H1 (cell line): ENCODE results near the gene DRGX. TPM values are rescaled to one million over a fixed set of nuclear protein-coding genes. Genes with fewer than 3 reads are reported as not detected.

Source experiments
- CTCF ChIA-PET: fragments of 300-600 bp; sonication (Branson Sonifier 250); formaldehyde crosslinking; loops from one replicate; lab custom pipeline; 2021; ENCODE audit not compliant: partially characterized antibody; lab: Charles Lee
- POLR2A ChIA-PET: fragments of 300-600 bp; sonication (Branson Sonifier 250); formaldehyde crosslinking; loops from one replicate; lab custom pipeline; 2021; ENCODE audit warnings: inconsistent platforms; ENCODE audit not compliant: partially characterized antibody; lab: Charles Lee
- DNase-seq, 2 experiments: peaks; one replicate each; pipeline versions ENCODE4 v3.0.0 to v3.0.0-alpha.2; 2010 to 2022; ENCODE audit warnings: low spot score in 2 of 2, low read depth in 1 of 2, mixed read lengths in 1 of 2
- FAIRE-seq: peaks from 2 replicates; lab custom pipeline; 2011; peaks lifted over from hg19 to GRCh38; lab: Jason Lieb, UNC
- H2AFZ ChIP-seq: 2 replicates; pipeline ENCODE4 v1.8.1; 2012; ENCODE audit warnings: low read length, inconsistent platforms
- H2AK5ac ChIP-seq: 2 replicates; pipeline ENCODE4 v1.6.1; 2013; ENCODE audit warnings: low read depth, low read length
- H2BK120ac ChIP-seq: replicated peaks from 2 replicates; pipeline ENCODE3; 2013; ENCODE audit warnings: low read depth, low read length, inconsistent platforms
- H2BK12ac ChIP-seq: 2 replicates; pipeline ENCODE4 v1.6.1; 2013; ENCODE audit warnings: low read depth, low read length
- H2BK15ac ChIP-seq: 2 replicates; pipeline ENCODE4 v1.6.1; 2013; ENCODE audit warnings: low read length
- H2BK20ac ChIP-seq: 2 replicates; pipeline ENCODE4 v1.6.1; 2013; ENCODE audit warnings: low read length
- H2BK5ac ChIP-seq: 2 replicates; pipeline ENCODE4 v1.6.1; 2013; ENCODE audit warnings: low read depth, low read length
- H3K14ac ChIP-seq: 2 replicates; pipeline ENCODE4 v1.6.1; 2013; ENCODE audit warnings: inconsistent platforms; ENCODE audit not compliant: insufficient read length
- H3K18ac ChIP-seq: 2 replicates; pipeline ENCODE4 v1.6.1; 2013; ENCODE audit warnings: low read length; ENCODE audit errors: extremely low read depth
- H3K23ac ChIP-seq: 2 replicates; pipeline ENCODE4 v1.6.1; 2013; ENCODE audit warnings: inconsistent platforms; ENCODE audit not compliant: insufficient read length
- H3K23me2 ChIP-seq: 2 replicates; pipeline ENCODE4 v1.6.1; 2013; ENCODE audit warnings: low read depth, low read length
- H3K27ac ChIP-seq: 2 replicates; pipeline ENCODE4 v1.6.1; 2011; ENCODE audit warnings: low read depth, low read length, inconsistent platforms
- H3K27me3 ChIP-seq, 4 experiments: replicated peaks in 1 of 4; 1 replicate in 1 of 4; 2 replicates in 3 of 4; pipeline versions ENCODE4 v1.6.1 to v1.8.1; 2011 to 2013; ENCODE audit warnings: low read length in 3 of 4, mild to moderate bottlenecking in 3 of 4, inconsistent platforms in 2 of 4, mixed read lengths in 2 of 4, moderate library complexity in 1 of 4; ENCODE audit not compliant: control insufficient read depth in 3 of 4, insufficient read depth in 3 of 4; ENCODE audit errors: extremely low read depth in 1 of 4
- H3K36me3 ChIP-seq, 4 experiments: 2 replicates each; pipeline versions ENCODE4 v1.6.1 to v1.8.1; 2011 to 2013; ENCODE audit warnings: mild to moderate bottlenecking in 4 of 4, low read length in 3 of 4, moderate library complexity in 2 of 4, control low read depth in 1 of 4, inconsistent platforms in 1 of 4; ENCODE audit not compliant: insufficient read depth in 4 of 4, control insufficient read depth in 2 of 4
- H3K4ac ChIP-seq: replicated peaks from 2 replicates; pipeline ENCODE3; 2013; ENCODE audit warnings: low read length, low read depth, mixed read lengths, inconsistent platforms; ENCODE audit not compliant: insufficient read length
- H3K4me1 ChIP-seq, 4 experiments: replicated peaks in 1 of 4; 1 replicate in 1 of 4; 2 replicates in 3 of 4; pipeline versions ENCODE4 v1.6.1 to v1.8.1; 2011 to 2013; ENCODE audit warnings: low read length in 3 of 4, inconsistent platforms in 2 of 4, mixed read lengths in 1 of 4; ENCODE audit not compliant: insufficient read depth in 4 of 4, control insufficient read depth in 3 of 4
- H3K4me2 ChIP-seq, 2 experiments: 2 replicates each; pipeline versions ENCODE4 v1.6.1 to v1.8.1; 2011 to 2013; ENCODE audit warnings: low read depth in 2 of 2, low read length in 2 of 2, control low read depth in 1 of 2, inconsistent platforms in 1 of 2, mild to moderate bottlenecking in 1 of 2; ENCODE audit not compliant: insufficient read depth in 1 of 2
- H3K4me3 ChIP-seq, 4 experiments: fragments of 200-600, 300-600 bp in 1 of 4; sonication (generic), shearing (Covaris generic), sonication (Bioruptor Twin) in 1 of 4; 2 replicates each; pipeline versions ENCODE4 v1.5.1 to v1.8.1; 2011 to 2016; ENCODE audit warnings: low read length in 4 of 4, low read depth in 3 of 4, control low read depth in 2 of 4, inconsistent platforms in 2 of 4, mild to moderate bottlenecking in 2 of 4, mixed read lengths in 1 of 4, moderate library complexity in 1 of 4; ENCODE audit not compliant: insufficient read depth in 2 of 4; ENCODE audit errors: extremely low read depth in 1 of 4
- H3K56ac ChIP-seq: replicated peaks from 2 replicates; pipeline ENCODE3; 2013; ENCODE audit warnings: low read depth, mild to moderate bottlenecking, mixed read lengths, low read length, inconsistent platforms; ENCODE audit not compliant: insufficient read length
- H3K79me1 ChIP-seq: 2 replicates; pipeline ENCODE4 v1.6.1; 2013; ENCODE audit warnings: low read depth, low read length, control low read depth
- H3K79me2 ChIP-seq, 2 experiments: 2 replicates each; pipeline versions ENCODE4 v1.6.1 to v1.8.1; 2012 to 2013; ENCODE audit warnings: low read length in 2 of 2, mild to moderate bottlenecking in 2 of 2, inconsistent platforms in 1 of 2; ENCODE audit not compliant: insufficient read depth in 2 of 2, control insufficient read depth in 1 of 2
- H3K9ac ChIP-seq, 4 experiments: replicated peaks in 1 of 4; 1 replicate in 1 of 4; 2 replicates in 3 of 4; pipeline versions ENCODE4 v1.6.1 to v1.8.1; 2011 to 2013; ENCODE audit warnings: low read depth in 3 of 4, low read length in 3 of 4, control low read depth in 2 of 4, mild to moderate bottlenecking in 2 of 4, moderate library complexity in 2 of 4, inconsistent platforms in 1 of 4; ENCODE audit errors: extremely low read depth in 1 of 4
- H3K9me3 ChIP-seq, 2 experiments: 2 replicates each; pipeline versions ENCODE4 v1.6.1 to v1.8.1; 2012 to 2013; ENCODE audit warnings: mild to moderate bottlenecking in 2 of 2, moderate library complexity in 2 of 2, control low read depth in 1 of 2, inconsistent platforms in 1 of 2, low read depth in 1 of 2, low read length in 1 of 2, mixed read lengths in 1 of 2; ENCODE audit not compliant: insufficient read depth in 2 of 2
- H4K20me1 ChIP-seq, 2 experiments: replicated peaks in 1 of 2; 2 replicates each; pipeline versions ENCODE3 to v1.8.1; 2011 to 2013; ENCODE audit warnings: inconsistent platforms in 2 of 2, low read length in 2 of 2, mild to moderate bottlenecking in 1 of 2; ENCODE audit not compliant: insufficient read depth in 2 of 2, control insufficient read depth in 1 of 2
- H4K5ac ChIP-seq: 2 replicates; pipeline ENCODE4 v1.6.1; 2013; ENCODE audit warnings: low read length, low read depth, mixed read lengths, inconsistent platforms; ENCODE audit not compliant: insufficient read length
- H4K8ac ChIP-seq: 2 replicates; pipeline ENCODE4 v1.8.0; 2013; ENCODE audit warnings: mild to moderate bottlenecking, moderate library complexity, low read length, inconsistent platforms; ENCODE audit not compliant: insufficient read depth; ENCODE audit errors: extremely low read depth
- H4K91ac ChIP-seq: replicated peaks from 2 replicates; pipeline ENCODE3; 2013; ENCODE audit warnings: low read length, mixed read lengths, inconsistent platforms; ENCODE audit not compliant: insufficient read length
- BRCA1 ChIP-seq: IDR thresholded peaks from 2 replicates; pipeline ENCODE4 v1.6.1; 2012; ENCODE audit warnings: low read depth, low read length, improper control_type of control experiment
- CHD1 ChIP-seq: IDR thresholded peaks from 2 replicates; pipeline ENCODE4 v1.6.1; 2012; ENCODE audit warnings: low read depth, low read length, improper control_type of control experiment
- CTBP2 ChIP-seq: IDR thresholded peaks from 2 replicates; pipeline ENCODE4 v1.7.0; 2011; ENCODE audit warnings: borderline replicate concordance, mild to moderate bottlenecking, moderate library complexity, mixed read lengths, low read length; ENCODE audit not compliant: insufficient read depth, insufficient read length
- EZH2 ChIP-seq: fragments of 200-600 bp; sonication (generic); IDR thresholded peaks from 2 replicates; pipeline ENCODE4 v1.7.1; 2012; ENCODE audit warnings: low read depth, mild to moderate bottlenecking, moderate library complexity, low read length, inconsistent platforms; ENCODE audit not compliant: severe bottlenecking
- GTF2F1 ChIP-seq: IDR thresholded peaks from 2 replicates; pipeline ENCODE4 v1.6.1; 2012; ENCODE audit warnings: low read depth, low read length, improper control_type of control experiment, borderline replicate concordance
- JUN ChIP-seq: IDR thresholded peaks from 2 replicates; pipeline ENCODE4 v1.6.1; 2011; ENCODE audit warnings: low read depth, mild to moderate bottlenecking, improper control_type of control experiment, low read length
- NRF1 ChIP-seq: IDR thresholded peaks from 2 replicates; pipeline ENCODE4 v1.6.1; 2011; ENCODE audit warnings: mild to moderate bottlenecking, low read depth, low read length, improper control_type of control experiment
- SP4 ChIP-seq: IDR thresholded peaks from 2 replicates; pipeline ENCODE4 v1.6.1; 2012; ENCODE audit warnings: low read length, inconsistent platforms
- SRF ChIP-seq: IDR thresholded peaks from 2 replicates; pipeline ENCODE4 v1.6.1; 2011; ENCODE audit warnings: mild to moderate bottlenecking, low read depth, low read length, moderate library complexity
- TAF7 ChIP-seq: optimal IDR thresholded peaks from 2 replicates; pipeline ENCODE3; 2011; ENCODE audit warnings: low read depth, mild to moderate bottlenecking, inconsistent platforms, low read length, moderate library complexity, borderline replicate concordance
- TEAD4 ChIP-seq: IDR thresholded peaks from 2 replicates; pipeline ENCODE4 v1.6.1; 2012; ENCODE audit warnings: low read depth, low read length, inconsistent platforms, mixed read lengths
- WGBS, 2 experiments: shearing (Covaris generic) in 1 of 2; methylation state at CpG; one replicate each; pipeline versions ENCODE4 v1.1.6 to v1.1.7; 2013 to 2015; ENCODE audit warnings: low lambda C conversion rate in 2 of 2, mixed read lengths in 2 of 2, inconsistent platforms in 1 of 2, low coverage in 1 of 2, missing lambda C conversion rate in 1 of 2; ENCODE audit not compliant: insufficient replicate concordance in 2 of 2, insufficient coverage in 1 of 2, insufficient read length in 1 of 2; ENCODE audit errors: extremely low coverage in 1 of 2, missing lambda C conversion rate in 1 of 2; 5-methylcytosine and 5-hydroxymethylcytosine counted together
- polyA plus RNA-seq, 7 experiments: library from polyadenylated mRNA; depleted of rRNA in 3 of 7; stranded (reverse) in 5 of 7; unstranded in 2 of 7; fragments of >200 nt in 5 of 7; fragments of 200-250 nt in 2 of 7; gene quantifications; 1 replicate in 5 of 7; 2 replicates in 1 of 7; 4 replicates in 1 of 7; pipeline versions ENCODE4 v1.2.1 to v1.2.3, GENCODE V29; 2011 to 2013; ENCODE audit warnings: missing spikeins in 2 of 7, mixed read lengths in 2 of 7
- total RNA-seq: library from RNA; stranded (reverse); fragmentation: NEBNext Ultra II Directional; extraction: Animal tissue kit (Norgen Biotek cat#: 25700); gene quantifications from 2 replicates; pipeline ENCODE4 v1.2.1, GENCODE V29; 2021
- TF ChIP-seq, protein P1 (sequence below): IDR thresholded peaks from 2 replicates; pipeline ENCODE4 v1.6.1; 2011; ENCODE audit warnings: low read depth, mild to moderate bottlenecking, low read length; ENCODE audit not compliant: insufficient read depth

The DRGX gene
- total and polyA plus RNA-seq, 2 of the 8 experiments (the other 6 are each of a cell fraction or from before 2014, with no cell fraction given): not detected

DNA sequence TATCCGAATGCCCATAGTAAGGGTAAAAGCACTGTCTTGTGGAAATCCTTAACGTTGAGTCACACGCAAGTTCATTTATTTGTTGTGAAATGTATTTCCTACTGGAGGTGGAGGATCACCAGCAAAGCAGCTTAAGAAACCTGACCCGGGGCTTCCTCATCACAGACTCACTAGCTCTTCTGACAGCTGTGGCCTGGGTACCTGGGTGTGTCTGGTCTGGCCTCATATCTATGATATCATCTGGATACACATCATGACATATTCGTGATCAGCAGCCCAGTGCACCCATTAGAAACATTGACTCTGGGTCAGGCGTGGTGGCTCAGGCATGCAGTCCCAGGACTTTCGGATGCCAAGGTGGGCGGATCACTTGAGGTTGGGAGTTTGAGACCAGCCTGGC, 8.8 kb downstream of the DRGX start:
- no peak overlapping the region for H3K14ac ChIP-seq
- H3K23me2 ChIP-seq: no peaks in the 10 kb centered on the region
- H2BK5ac ChIP-seq: no peak overlapping the region
- H2BK12ac ChIP-seq: no peak overlapping the region
- no peaks in the 10 kb centered on the region for H3K79me2 ChIP-seq
- H3K4me3 ChIP-seq: no peak overlapping the region
- H3K36me3 ChIP-seq: no peaks in the 10 kb centered on the region
- H3K4me1 ChIP-seq: no peaks in the 10 kb centered on the region; a peak in 1 of 7 replicates
- no peaks in the 10 kb centered on the region for H3K79me1 ChIP-seq
- no peak overlapping the region for H2BK20ac ChIP-seq
- DNase-seq (no peak), FAIRE-seq (no peak)
- H3K56ac ChIP-seq: no peak overlapping the region
- H3K27me3 ChIP-seq: peaks cover 0 to 3% (median 1%) of the 10 kb centered on the region in 4 experiments; a peak in 2 of 7 replicates
- ChIA-PET POLR2A (no interaction called here), CTCF (interaction anchor here (0.9 kb wide), 1 partner anchor 20 kb away, joined by 3 read pairs; no protein-coding TSS in a partner anchor)
- no peak overlapping the region for H3K4ac ChIP-seq
- H4K91ac ChIP-seq: no peak overlapping the region
- TF ChIP-seq EZH2 (no peak), SP4 (no peak), GTF2F1 (no peak), TEAD4 (no peak), BRCA1 (no peak), CTBP2 (no peak), TAF7 (no peak), NRF1 (no peak), CHD1 (no peak), SRF (no peak), JUN (no peak)
- TF ChIP-seq, protein P1, sequence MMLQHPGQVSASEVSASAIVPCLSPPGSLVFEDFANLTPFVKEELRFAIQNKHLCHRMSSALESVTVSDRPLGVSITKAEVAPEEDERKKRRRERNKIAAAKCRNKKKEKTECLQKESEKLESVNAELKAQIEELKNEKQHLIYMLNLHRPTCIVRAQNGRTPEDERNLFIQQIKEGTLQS: no peak
- H3K9me3 ChIP-seq: no peaks in the 10 kb centered on the region
- no peaks in the 10 kb centered on the region for H4K20me1 ChIP-seq
- no peak overlapping the region for H3K27ac ChIP-seq
- no peak overlapping the region for H3K9ac ChIP-seq
- H3K4me2 ChIP-seq: no peak overlapping the region
- H3K18ac ChIP-seq: no peak overlapping the region
- H2BK120ac ChIP-seq: no peak overlapping the region
- H2AK5ac ChIP-seq: no peak overlapping the region
- no peak overlapping the region for H4K5ac ChIP-seq
- WGBS, 2 experiments: 92% methylated on average over 8 of the region's 8 CpGs; no CpG with 5 or more reads in 1 of the 2 experiments
- H4K8ac ChIP-seq: no peak overlapping the region
- H2AFZ ChIP-seq: no peak overlapping the region
- no peak overlapping the region for H3K23ac ChIP-seq
- no peak overlapping the region for H2BK15ac ChIP-seq
